ENCODE data around the gene SOX9.

GRCh38 chr17:72169823-72170222 lies 49.0 kb downstream of the SOX9 start:
- TF ChIP-seq YY1 (IDR thresholded peaks at IDR 0.05; ENCODE audit: insufficient read depth, insufficient read length) = no peak
- TF ChIP-seq ZNF274 (IDR thresholded peaks at IDR 0.05; ENCODE audit: low read depth, low read length) = no peak
- TF ChIP-seq SUZ12 (IDR thresholded peaks at IDR 0.05; ENCODE audit: extremely low read depth, insufficient read depth, insufficient read length) = no peak
